Globus pallidus (tissue), 1 donor: ENCODE results near the gene ADK.
"Not testable (repeated sequence)": the region's sequence is repeated elsewhere in the genome, so short reads cannot be mapped to it uniquely, and the experiment has no call there.

Source experiments
- DNase-seq: peaks from one replicate; pipeline ENCODE4 v3.0.0-alpha.2; 2015; ENCODE audit warnings: low spot score

The ADK gene

DNA sequence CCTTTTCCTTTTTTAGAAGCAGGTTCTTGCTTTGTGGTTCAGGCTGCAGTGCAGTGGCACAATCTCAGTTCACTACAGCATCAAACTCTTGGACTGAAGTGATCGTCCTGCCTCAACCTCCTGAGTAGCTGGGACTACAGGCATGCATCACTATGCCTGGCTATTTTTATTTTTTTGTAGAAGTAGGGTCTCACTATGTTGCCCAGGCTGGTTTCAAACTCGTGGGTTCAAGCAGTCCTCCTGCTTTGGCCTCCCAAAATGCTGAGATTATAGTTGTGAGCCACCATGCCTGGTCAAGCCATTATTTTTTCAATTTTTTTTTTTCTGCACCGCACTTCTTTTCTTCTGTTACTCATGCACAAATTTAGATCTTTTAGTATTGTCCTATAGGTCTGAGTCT is 154.7 kb downstream of the ADK start:
- no peak for DNase-seq

DNA sequence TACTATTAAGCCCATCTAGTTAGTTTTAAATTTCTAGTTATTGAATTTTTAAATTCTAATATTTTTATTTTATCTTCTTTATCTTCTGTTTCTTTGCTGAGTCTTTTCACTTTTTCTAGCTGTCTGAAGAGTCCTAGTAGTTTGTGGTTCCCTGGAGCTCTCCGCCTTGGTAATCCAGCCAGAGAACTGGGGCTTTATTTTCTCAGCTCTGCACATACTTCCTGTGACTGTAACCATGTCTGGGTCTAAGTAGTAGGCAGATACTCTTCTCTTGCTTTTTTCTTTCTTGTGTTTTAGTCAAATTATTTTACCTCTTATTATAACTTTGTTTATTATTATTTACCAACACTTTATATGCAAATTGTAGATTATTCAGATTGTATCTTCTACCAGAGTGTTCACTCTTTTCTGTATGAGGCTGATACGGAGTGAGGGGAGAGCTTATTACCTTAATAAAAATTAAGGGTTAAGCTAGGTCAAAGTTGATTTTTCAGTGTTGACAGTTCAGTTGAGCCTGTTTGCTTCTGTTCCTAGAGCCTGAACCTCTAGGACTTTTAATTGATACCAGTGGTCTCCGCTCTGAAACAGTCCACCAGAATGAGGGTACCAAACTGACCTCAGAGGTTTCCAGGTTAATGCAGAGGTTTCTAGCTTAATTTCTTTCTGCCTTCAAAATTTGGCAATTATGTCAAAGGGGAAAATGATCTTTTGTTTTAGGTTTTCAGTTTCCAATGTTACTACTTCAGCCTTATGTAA is 155.4 kb downstream of the ADK start:
- no peak for DNase-seq

GRCh38 chr10:74307061-74307651 is 156.1 kb downstream of the ADK start:
- DNase-seq, result no peak

GRCh38 chr10:74310652-74311257 is 159.7 kb downstream of the ADK start:
- no peak for DNase-seq

- DNase-seq, result no peak
Observed at GRCh38 chr10:74314166-74314565, 163.1 kb downstream of the ADK start.

GRCh38 chr10:74320026-74320425 is 169.0 kb downstream of the ADK start:
- no peak for DNase-seq

DNA sequence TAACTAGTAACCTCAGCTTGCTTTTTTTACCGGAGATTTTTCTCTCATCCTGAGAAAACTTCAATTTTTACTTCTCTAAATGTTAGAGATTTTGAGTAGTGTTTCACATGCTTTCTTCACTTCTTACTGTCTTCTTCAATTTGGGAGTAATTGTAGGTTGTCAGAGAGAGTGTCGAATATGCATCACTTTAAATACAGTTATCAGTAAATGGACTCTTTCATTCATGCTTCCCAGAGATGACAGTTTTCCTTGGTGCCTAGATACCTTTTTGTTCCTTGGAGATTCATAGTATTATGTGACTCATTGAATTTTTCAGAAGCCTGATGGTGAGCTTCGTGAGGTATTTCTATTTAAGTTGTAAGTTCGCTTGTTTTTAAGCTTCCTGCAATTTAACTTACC is 169.7 kb downstream of the ADK start:
- no peak for DNase-seq

- DNase-seq, result no peak
Observed at GRCh38 chr10:74322141-74322540, 171.1 kb downstream of the ADK start.

GRCh38 chr10:74322565-74322964 is 171.5 kb downstream of the ADK start:
- DNase-seq, result no peak

GRCh38 chr10:74328388-74328787 is 177.4 kb downstream of the ADK start:
- DNase-seq, result peak; percentile 4

GRCh38 chr10:74329873-74330272 is 178.9 kb downstream of the ADK start:
- DNase-seq, result no peak

- no peak for DNase-seq
Observed at GRCh38 chr10:74330646-74331045, 179.6 kb downstream of the ADK start.

DNA sequence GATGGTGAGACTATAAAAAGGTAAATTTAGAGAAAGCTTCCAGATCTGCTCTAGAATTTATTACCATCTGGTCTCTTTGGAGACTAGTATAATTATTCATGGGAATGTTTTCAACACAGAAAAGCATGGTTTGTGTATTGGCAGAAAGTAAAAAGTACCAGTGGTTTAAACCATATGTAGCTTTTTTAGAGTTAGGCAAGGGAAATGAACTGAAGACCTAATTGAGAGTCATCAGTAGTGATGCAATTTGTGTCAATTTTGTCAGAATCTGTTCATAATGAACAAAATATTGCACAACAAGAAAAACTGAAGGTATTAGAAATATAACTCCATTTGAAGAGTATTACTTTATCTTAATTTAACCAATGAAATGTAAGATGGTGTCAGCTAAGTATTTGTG is 181.4 kb downstream of the ADK start:
- no peak for DNase-seq

DNA sequence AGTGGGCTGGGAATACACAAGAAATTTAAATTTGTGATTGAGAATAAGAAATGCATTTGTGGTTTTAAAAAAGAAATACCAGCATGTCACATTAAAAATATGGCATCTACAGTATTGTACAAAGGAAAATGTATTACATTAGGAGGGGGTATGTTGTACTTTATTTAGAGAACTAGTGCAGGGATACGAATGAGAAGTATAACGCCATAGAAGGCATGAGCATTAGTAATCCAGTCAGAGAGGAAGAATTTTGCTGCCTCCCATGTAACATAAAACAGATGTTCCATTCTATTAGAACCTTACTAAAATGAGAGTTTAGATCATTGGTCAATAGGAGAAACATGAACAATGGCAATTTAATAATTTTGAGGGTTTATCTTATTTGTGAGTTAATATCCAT is 182.2 kb downstream of the ADK start:
- DNase-seq, result no peak

- no peak for DNase-seq
Observed at GRCh38 chr10:74334221-74334620, 183.2 kb downstream of the ADK start.

- no peak for DNase-seq
Observed at GRCh38 chr10:74335501-74335900, 184.5 kb downstream of the ADK start.

GRCh38 chr10:74337330-74338016 is 186.5 kb downstream of the ADK start:
- DNase-seq, result no peak

- no peak for DNase-seq
Observed at GRCh38 chr10:74342991-74343390, 192.0 kb downstream of the ADK start.

- DNase-seq, result no peak
Observed at GRCh38 chr10:74343804-74344203, 192.8 kb downstream of the ADK start.

GRCh38 chr10:74344306-74344705 is 193.3 kb downstream of the ADK start:
- no peak for DNase-seq

GRCh38 chr10:74347522-74347921 is 196.5 kb downstream of the ADK start:
- no peak for DNase-seq

DNA sequence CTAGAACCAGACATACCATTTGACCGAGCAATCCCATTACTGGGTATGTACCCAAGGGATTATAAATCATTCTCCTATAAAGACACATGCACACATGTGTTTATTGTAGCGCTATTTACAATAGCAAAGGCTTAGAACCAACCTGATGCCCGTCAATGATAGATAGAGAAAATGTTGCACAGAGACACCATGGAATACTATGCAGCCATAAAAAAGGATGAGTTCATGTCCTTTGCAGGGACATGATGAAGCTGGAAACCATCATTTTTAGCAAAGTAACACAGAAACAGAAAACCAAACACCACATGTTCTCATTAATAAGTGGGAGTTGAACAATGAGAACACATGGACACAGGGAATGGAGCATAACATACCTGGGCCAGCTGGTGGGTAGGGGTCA is 202.0 kb downstream of the ADK start:
- DNase-seq, result not testable (repeated sequence)

DNA sequence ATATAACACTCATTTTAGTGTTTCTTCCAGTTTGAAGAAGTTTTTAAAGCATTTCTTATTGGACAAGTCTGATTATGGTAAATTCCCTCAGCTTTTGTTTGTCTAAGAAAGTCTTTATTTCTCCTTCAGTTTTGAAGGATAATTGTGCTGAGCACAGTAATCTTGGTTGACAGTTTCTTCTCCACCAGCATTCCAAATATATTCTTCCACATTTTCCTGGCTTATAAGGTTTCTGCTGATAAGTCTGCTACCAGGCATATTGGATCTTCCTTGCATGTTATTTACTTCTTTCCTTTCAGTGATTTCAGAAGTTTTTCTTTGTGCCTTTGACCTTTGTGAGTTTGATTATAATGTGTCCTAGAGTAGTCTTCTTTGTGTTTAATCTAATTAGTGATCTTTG is 210.7 kb downstream of the ADK start:
- no peak for DNase-seq
